GM19193 (cell line): ENCODE measurements around the gene GORASP1.

Experiments
- POLR2A ChIP-seq: IDR thresholded peaks from 4 replicates; pipeline ENCODE4 v1.6.1; 2011; ENCODE audit not compliant: insufficient read depth, insufficient read length; ENCODE audit errors: extremely low read depth

Gene GORASP1

GRCh38 chr3:39118931-39119660 lies 11.7 kb upstream of the GORASP1 start:
- no peak for TF ChIP-seq POLR2A

DNA sequence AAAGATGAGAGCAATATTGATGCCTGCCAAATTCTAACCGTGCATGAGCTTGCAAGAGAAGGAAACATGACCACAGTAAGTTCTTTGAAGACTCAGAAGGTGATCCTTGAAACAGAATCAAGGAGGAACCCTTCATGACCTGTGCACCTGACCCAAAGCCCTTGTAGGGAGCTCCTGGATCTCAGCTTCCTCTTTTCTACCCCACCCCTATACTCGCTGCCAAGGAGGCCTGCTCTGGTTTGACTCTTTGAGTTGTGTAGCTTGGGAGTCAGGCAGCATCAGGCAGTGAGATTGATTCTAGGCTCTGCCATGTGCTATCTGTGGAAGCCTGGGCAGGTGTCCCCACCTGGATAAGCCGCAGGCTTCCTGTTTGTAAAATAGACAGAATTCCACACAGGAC lies 10.7 kb upstream of the GORASP1 start:
- TF ChIP-seq POLR2A, result no peak

- no peak for TF ChIP-seq POLR2A
These were observed 8.4 kb upstream of the GORASP1 start for GRCh38 chr3:39115870-39116269.

DNA sequence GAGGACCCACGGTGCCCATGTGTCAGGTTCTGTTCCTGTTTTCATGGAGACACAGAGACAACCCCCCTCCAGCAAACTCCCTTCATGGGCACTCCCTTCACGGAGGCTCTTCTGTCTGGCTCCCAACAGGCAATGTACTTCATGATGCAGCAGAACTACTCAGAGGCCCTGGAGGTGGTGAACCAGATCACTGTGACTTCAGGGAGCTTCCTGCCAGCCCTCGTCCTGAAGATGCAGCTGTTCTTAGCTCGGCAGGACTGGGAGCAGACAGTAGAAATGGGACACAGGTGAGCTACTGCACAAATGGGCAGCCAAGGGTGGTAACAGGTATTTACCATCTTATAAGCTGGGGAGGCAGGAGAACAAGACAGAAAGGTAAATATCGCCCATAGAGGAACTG lies 7.0 kb upstream of the GORASP1 start:
- TF ChIP-seq POLR2A, result no peak

GRCh38 chr3:39113291-39113690 lies 5.9 kb upstream of the GORASP1 start:
- TF ChIP-seq POLR2A, result no peak

DNA sequence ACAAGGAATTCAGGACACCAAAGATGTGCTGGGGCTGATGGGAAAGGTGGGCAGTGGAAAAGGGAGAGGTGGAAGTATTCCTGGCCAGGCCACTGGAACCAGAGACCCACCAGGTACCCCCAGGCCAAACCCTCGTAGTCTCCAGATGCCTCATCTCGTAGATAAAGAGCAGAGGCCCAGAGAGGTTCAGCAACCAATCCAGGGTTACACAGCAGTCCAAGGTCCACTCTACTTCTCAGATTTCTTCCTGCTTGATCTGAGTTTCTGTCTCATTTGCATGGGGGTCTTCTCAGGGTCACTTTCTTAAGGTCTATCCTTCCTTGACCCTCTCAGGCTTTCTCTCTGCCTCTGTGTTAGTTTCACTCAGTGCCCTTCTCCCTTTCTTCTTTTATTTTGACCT lies 5.1 kb upstream of the GORASP1 start:
- TF ChIP-seq POLR2A, result no peak

- TF ChIP-seq POLR2A, result no peak
These were observed 4.7 kb upstream of the GORASP1 start for GRCh38 chr3:39112113-39112512.

DNA sequence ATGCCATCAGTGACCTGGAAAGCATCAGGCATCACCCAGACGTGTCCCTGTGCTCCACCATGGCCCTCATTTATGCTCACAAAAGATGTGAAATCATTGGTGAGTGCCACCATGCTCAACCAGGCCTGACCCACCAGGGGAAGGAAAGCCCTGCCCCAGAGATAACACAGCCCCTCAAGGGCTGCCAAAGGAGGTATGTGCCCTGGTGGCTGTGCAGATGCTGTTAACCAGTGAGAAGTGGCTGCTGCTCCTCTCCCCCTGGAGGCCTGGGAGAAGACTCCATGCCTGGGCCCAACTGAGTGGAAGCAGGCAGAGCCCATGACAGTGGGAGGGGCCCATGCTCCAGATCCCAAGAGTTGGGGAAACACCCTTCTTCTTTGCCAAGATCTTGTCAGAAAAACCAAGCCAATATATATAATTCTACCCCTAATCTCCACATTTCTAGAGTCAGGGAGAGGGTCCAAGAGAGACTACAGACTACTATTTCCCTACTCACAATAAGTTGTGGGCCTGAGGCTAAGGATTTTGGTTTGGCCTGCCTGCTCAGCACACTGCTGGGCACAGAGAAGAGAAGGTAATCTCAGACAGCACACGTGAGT lies 2.7 kb upstream of the GORASP1 start:
- TF ChIP-seq POLR2A, result no peak

GRCh38 chr3:39109086-39109485 lies 1.7 kb upstream of the GORASP1 start:
- TF ChIP-seq POLR2A, result no peak

DNA sequence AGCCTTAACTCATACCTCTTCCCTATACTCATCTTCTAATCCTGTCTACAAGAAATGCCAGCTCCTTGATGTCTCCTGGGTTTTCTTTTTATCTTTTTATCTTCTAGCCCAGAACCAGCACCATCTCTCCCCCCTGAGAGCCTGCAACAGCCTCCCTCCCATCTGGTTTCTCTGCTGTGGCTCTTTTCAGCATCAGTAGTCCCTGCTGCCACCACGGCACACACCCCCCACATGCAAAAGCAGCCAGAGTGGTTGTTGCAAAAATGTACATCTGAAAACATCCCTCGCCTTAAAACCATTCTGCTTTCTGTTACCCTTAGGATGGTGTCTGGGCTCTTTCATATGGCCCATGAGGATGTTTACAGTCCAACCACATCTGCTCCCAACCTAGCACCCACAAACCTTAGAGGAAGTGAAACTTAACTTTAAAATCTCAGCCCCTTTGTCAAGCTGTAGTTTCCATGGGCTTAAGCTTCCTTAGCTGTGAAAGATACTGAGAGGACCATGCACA lies 828 bp upstream of the GORASP1 start:
- TF ChIP-seq POLR2A, result no peak

GRCh38 chr3:39106851-39107387 lies 508 bp downstream of the GORASP1 start:
- no peak for TF ChIP-seq POLR2A

GRCh38 chr3:39106281-39106811 lies 1.1 kb downstream of the GORASP1 start:
- TF ChIP-seq POLR2A, result no peak

GRCh38 chr3:39105687-39106063 lies 1.8 kb downstream of the GORASP1 start:
- no peak for TF ChIP-seq POLR2A

GRCh38 chr3:39104961-39105686 lies 2.3 kb downstream of the GORASP1 start:
- no peak for TF ChIP-seq POLR2A
